Esophagus muscularis mucosa (tissue), 4 donors: ENCODE measurements around the gene LENEP.

Source experiments
- CTCF ChIP-seq, 3 experiments: fragments of 200-600 bp in 2 of 3; fragments of 450-650 bp in 1 of 3; sonication (generic) in 2 of 3; IDR thresholded peaks; one replicate each; pipeline ENCODE4 v1.5.1; 2017 to 2019; ENCODE audit warnings: antibody characterized with exemption in 3 of 3, mild to moderate bottlenecking in 2 of 3, moderate library complexity in 1 of 3
- EP300 ChIP-seq: sonication (generic); formaldehyde crosslinking; IDR thresholded peaks from one replicate; pipeline ENCODE4 v1.6.1; 2017; ENCODE audit warnings: antibody characterized with exemption
- POLR2A ChIP-seq: fragments of 450-650 bp; IDR thresholded peaks from one replicate; pipeline ENCODE4 v1.6.1; 2017; ENCODE audit warnings: antibody characterized with exemption, moderate library complexity, mild to moderate bottlenecking, low read depth
- POLR2AphosphoS5 ChIP-seq, 2 donors: sonication (generic); formaldehyde crosslinking; IDR thresholded peaks; one replicate each; pipeline ENCODE4 v1.6.1; 2017; ENCODE audit warnings: antibody characterized with exemption in 2 of 2

GRCh38 chr1:154963643-154964042, 29.7 kb upstream of the LENEP start:
- no peak for TF ChIP-seq CTCF (IDR thresholded peaks at IDR 0.05)
- no peak for TF ChIP-seq POLR2AphosphoS5 (IDR thresholded peaks at IDR 0.05)
- no peak for TF ChIP-seq POLR2A
- TF ChIP-seq EP300 = no peak
